ENCODE data around the gene PRRT2.
"Not testable (repeated sequence)": the region's sequence is repeated elsewhere in the genome, so short reads cannot be mapped to it uniquely, and the experiment has no call there.

The PRRT2 gene

DNA sequence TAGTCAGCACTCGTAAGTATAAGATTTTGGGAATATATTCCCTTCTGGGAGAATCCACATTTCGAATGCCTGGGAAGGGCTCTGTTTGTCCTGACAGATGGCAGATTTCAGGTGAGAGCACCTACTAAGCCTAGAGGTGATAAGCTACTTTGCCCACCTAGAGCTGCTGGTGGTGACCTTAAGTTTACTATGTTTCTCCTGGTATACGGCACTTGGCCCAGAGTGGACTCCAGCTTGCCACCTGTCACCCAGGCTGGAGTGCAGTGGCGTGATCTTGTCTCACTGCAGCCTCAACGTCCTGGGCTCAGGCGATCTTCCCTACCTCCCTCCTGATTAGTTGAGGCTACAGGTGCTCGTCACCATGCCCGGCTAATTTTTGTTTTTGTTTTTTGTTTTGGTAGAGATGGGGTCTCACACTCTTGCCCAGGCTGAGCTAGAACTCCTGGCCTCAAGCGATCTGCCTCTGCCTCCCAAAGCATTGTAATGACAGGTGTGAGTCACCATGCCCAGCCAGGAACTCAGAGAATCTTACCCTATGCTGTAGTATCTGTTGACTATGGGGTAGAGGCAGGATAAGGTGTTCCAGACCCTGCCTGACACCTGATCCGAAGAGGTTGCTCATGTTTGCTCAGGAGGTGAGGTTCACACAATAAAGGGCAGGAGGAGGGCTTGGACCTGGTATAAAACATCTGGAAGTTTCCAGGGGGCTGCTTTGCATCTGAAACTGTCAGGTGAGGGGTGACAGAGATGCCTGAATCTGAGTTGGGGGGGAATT, 34.2 kb upstream of the PRRT2 start, which contains the start of gene ZG16:
Gene ZG16 (plus strand): TSS at position 681 of the 775 bp plus-strand sequence. CDS start 1,011 bp downstream, outside the sequence.
- Histone ChIP-seq H3K27me3 (ENCODE audit: insufficient read depth, low read length) (no peaks in the 10 kb centered on the region), H3K4me3 (ENCODE audit: low read length) (no peak within 1 kb of the TSS), H3K27ac (ENCODE audit: low read depth, low read length) (no peak within 1 kb of the TSS), H3K36me3 (ENCODE audit: insufficient read depth, low read length) (no peaks in the 10 kb centered on the region), H3K4me1 (ENCODE audit: insufficient read depth, low read length) (no peaks in the 10 kb centered on the region), H3K9ac (ENCODE audit: low read depth, low read length) (no peak within 1 kb of the TSS), H3K9me3 (ENCODE audit: insufficient read depth, low read depth, low read length) (no peaks in the 10 kb centered on the region)
- 82% methylated on average over 10 of the region's 10 CpGs for WGBS

GRCh38 chr16:29779474-29779873, 32.5 kb upstream of the PRRT2 start:
- no peaks in the 10 kb centered on the region for H3K36me3 ChIP-seq (ENCODE audit: insufficient read depth, low read length)
- no peaks in the 10 kb centered on the region for H3K27me3 ChIP-seq (ENCODE audit: insufficient read depth, low read length)
- no peak overlapping the region for H3K27ac ChIP-seq (ENCODE audit: low read depth, low read length)
- H3K9ac ChIP-seq (ENCODE audit: low read depth, low read length), result no peak overlapping the region
- H3K4me3 ChIP-seq (ENCODE audit: low read length), result no peak overlapping the region
- 70% methylated on average over 10 of the region's 10 CpGs for WGBS
- H3K4me1 ChIP-seq (ENCODE audit: insufficient read depth, low read length), result no peaks in the 10 kb centered on the region
- H3K9me3 ChIP-seq (ENCODE audit: insufficient read depth, low read depth, low read length), result no peaks in the 10 kb centered on the region

- not testable (repeated sequence) for H3K27me3 ChIP-seq (ENCODE audit: insufficient read depth, low read length); H3K9ac ChIP-seq (ENCODE audit: low read depth, low read length); H3K9me3 ChIP-seq (ENCODE audit: insufficient read depth, low read depth, low read length); H3K4me1 ChIP-seq (ENCODE audit: insufficient read depth, low read length); H3K27ac ChIP-seq (ENCODE audit: low read depth, low read length); H3K36me3 ChIP-seq (ENCODE audit: insufficient read depth, low read length); H3K4me3 ChIP-seq (ENCODE audit: low read length)
- WGBS, result 88% methylated on average over 9 of the region's 13 CpGs
These were observed 28.7 kb upstream of the PRRT2 start for GRCh38 chr16:29783094-29783953.

GRCh38 chr16:29784157-29784556, 27.8 kb upstream of the PRRT2 start:
- no peaks in the 10 kb centered on the region for H3K9me3 ChIP-seq (ENCODE audit: insufficient read depth, low read depth, low read length)
- WGBS, result 92% methylated on average over 1 of the region's 2 CpGs
- H3K9ac ChIP-seq (ENCODE audit: low read depth, low read length), result no peak overlapping the region

DNA sequence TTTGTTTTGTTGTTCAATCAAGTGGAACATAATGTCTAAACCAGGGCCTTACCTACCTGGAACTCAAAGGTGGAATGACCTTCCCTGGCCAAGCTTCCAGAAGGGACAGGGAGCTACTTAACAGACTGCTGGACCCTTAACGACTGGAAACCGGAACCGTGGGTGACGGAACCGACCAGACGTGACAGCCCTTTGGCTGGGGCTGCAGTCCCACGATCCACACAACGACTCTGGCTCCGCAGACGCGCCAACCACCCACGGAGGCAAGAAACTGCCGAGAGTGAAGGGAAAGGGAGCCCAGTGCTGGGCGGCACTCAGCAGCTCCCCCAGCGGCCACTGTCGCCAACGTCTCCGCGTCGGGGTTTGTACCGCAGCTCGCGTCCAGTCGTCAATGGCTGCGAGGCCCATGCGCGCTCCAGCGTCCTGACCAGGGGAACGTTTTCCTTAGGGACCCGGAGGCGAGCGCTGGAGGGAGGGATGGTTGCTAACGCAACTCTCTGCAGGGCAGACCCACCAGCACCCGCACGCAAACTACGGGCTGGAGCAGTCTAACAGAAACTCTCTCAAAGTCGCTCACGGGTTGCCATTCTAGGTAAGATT, 27.0 kb upstream of the PRRT2 start:
- no peak overlapping the region for H3K27ac ChIP-seq (ENCODE audit: low read depth, low read length)
- no peaks in the 10 kb centered on the region for H3K36me3 ChIP-seq (ENCODE audit: insufficient read depth, low read length)
- peaks cover 6% of the 10 kb centered on the region for H3K27me3 ChIP-seq (ENCODE audit: insufficient read depth, low read length)
- H3K9ac ChIP-seq (ENCODE audit: low read depth, low read length), result peak overlapping the region; percentile 21; the same call in 1 of the 2 replicates
- no peaks in the 10 kb centered on the region for H3K9me3 ChIP-seq (ENCODE audit: insufficient read depth, low read depth, low read length)
- peaks cover 2% of the 10 kb centered on the region; the same call in 1 of the 2 replicates for H3K4me1 ChIP-seq (ENCODE audit: insufficient read depth, low read length)
- 5% methylated on average over 38 of the region's 38 CpGs for WGBS
- H3K4me3 ChIP-seq (ENCODE audit: low read length), result peak overlapping the region; percentile 41

More at GRCh38 chr16:29784157-29784556, 27.8 kb upstream of the PRRT2 start:
- H3K4me3 ChIP-seq (ENCODE audit: low read length), result no peak overlapping the region
- peaks cover 6% of the 10 kb centered on the region for H3K27me3 ChIP-seq (ENCODE audit: insufficient read depth, low read length)
- H3K27ac ChIP-seq (ENCODE audit: low read depth, low read length), result no peak overlapping the region
- no peaks in the 10 kb centered on the region for H3K36me3 ChIP-seq (ENCODE audit: insufficient read depth, low read length)
- H3K4me1 ChIP-seq (ENCODE audit: insufficient read depth, low read length), result no peaks in the 10 kb centered on the region

DNA sequence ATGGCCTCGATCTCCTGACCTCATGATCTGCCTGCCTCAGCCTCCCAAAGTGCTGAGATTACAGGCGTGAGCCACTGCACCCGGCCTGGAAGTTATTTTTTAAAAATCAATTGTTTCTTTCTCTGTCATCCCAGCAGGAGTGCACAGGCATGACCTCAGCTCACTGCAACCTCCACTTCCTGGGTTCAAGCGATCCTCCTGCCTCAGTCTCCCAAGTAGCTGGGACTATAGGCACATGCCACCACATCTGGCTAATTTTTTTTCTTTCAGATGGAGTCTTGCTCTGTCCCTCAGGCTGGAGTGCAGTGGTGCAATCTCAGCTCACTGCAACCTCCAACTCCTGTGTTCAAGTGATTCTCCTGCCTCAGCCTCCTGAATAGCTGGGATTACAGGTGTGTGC, 24.8 kb upstream of the PRRT2 start:
- H3K36me3 ChIP-seq (ENCODE audit: insufficient read depth, low read length); H3K9me3 ChIP-seq (ENCODE audit: insufficient read depth, low read depth, low read length); H3K4me1 ChIP-seq (ENCODE audit: insufficient read depth, low read length); H3K9ac ChIP-seq (ENCODE audit: low read depth, low read length); H3K4me3 ChIP-seq (ENCODE audit: low read length); H3K27me3 ChIP-seq (ENCODE audit: insufficient read depth, low read length); H3K27ac ChIP-seq (ENCODE audit: low read depth, low read length): not testable (repeated sequence)
- WGBS, result 91% methylated on average over 4 of the region's 4 CpGs

GRCh38 chr16:29789775-29790182, 22.2 kb upstream of the PRRT2 start:
- H3K9me3 ChIP-seq (ENCODE audit: insufficient read depth, low read depth, low read length), result no peaks in the 10 kb centered on the region

DNA sequence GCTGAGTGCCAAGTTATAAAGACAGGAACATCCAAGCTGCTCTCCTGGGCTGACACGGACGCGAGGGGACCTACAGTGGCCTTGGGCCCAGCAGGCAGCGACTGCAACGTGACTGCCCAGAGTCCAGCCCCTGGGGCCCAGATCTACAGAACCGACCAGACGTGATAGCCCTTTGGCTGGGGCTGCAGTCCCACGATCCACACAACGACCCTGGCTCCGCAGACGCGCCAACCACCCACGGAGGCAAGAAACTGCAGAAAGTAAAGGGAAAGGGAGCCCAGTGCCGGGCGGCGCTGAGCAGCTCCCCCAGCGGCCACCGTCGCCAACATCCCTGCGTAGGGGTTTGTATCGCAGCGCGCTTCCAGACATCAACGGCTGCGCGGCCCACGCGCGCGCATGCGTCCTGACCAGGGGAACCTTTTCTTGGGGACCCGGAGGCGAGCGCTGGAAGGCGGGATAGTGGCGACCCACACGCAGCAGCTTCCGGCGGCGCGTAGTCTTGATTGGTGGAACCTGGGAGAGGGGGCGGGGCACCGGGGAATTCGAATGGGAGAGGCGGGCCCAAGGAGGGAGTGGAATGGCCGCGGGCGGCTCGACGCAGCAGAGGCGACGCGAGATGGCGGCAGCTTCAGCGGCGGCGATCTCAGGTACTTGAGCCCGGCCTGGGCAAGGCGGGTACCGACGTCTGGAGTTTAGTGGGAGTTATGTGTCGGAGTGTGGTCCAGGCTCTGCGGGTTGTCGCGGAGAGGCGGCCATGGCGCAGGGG, 21.6 kb upstream of the PRRT2 start, which contains the start of gene KIF22:
Gene KIF22 (plus strand): TSS at position 569 of the 766 bp plus-strand sequence. CDS start 9 bp downstream, at position 578.
- peak within 1 kb of the TSS; percentile 93 for H3K9ac ChIP-seq (ENCODE audit: low read depth, low read length)
- peaks cover 14% of the 10 kb centered on the region; the same call in 1 of the 2 replicates for H3K4me1 ChIP-seq (ENCODE audit: insufficient read depth, low read length)
- 2% methylated on average over 67 of the region's 67 CpGs for WGBS
- H3K9me3 ChIP-seq (ENCODE audit: insufficient read depth, low read depth, low read length), result no peaks in the 10 kb centered on the region
- peak within 1 kb of the TSS; percentile 75 for H3K27ac ChIP-seq (ENCODE audit: low read depth, low read length)
- H3K27me3 ChIP-seq (ENCODE audit: insufficient read depth, low read length), result peaks cover 3% of the 10 kb centered on the region; the same call in 1 of the 2 replicates
- peaks cover 18% of the 10 kb centered on the region for H3K36me3 ChIP-seq (ENCODE audit: insufficient read depth, low read length)
- peak within 1 kb of the TSS; percentile 90 for H3K4me3 ChIP-seq (ENCODE audit: low read length)

More at GRCh38 chr16:29789775-29790182, 22.2 kb upstream of the PRRT2 start:
- Histone ChIP-seq H3K36me3 (ENCODE audit: insufficient read depth, low read length) (peaks cover 12% of the 10 kb centered on the region; the same call in 1 of the 2 replicates), H3K27me3 (ENCODE audit: insufficient read depth, low read length) (peaks cover 5% of the 10 kb centered on the region), H3K9ac (ENCODE audit: low read depth, low read length) (peak overlapping the region; percentile 79), H3K4me3 (ENCODE audit: low read length) (peak overlapping the region; percentile 90), H3K4me1 (ENCODE audit: insufficient read depth, low read length) (peaks cover 14% of the 10 kb centered on the region; the same call in 1 of the 2 replicates), H3K27ac (ENCODE audit: low read depth, low read length) (peak overlapping the region; percentile 66)
- WGBS, result 82% methylated on average over 20 of the region's 20 CpGs

DNA sequence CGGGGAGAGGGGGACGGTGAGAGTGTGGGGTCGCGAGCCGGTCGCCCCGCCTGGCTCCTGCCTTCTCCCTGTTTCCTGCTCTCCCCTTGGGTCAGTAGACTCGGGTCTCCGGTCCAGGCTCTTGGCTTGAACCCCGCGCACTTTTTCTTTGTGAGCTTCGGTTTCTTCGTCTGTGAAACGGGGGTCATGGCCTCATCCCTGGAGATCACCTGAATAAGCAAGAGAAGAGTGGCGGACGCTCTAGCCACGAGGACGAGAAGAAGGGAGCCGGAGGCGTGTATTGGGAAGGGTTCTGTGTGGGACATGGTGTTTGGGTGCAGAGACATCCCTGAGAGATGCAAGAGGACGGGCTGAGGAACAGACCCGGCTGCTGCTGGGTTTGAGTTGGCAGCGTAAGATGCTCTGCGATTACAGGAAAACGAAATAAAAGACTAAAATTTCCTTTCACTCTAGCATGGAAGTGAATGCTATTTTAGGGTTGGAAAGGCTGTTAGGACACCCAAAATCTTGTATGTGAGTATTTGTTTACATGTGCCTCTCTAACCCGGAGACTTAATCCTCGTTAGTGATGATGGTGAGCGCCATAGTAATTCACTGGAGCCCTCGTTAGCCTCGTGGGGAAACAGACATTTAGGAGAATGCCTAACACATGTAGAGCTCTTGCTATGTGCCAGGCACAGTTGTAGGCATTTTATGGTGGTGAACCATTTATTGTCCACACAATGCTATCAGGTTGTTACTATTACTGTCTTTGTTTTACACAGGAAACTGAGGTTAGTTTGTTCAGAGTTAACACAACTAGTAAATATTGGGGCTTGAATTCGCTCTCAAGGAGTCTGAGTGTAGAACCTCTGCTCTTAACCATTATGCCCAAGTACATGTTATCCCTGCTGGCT, 20.8 kb upstream of the PRRT2 start:
- H3K36me3 ChIP-seq (ENCODE audit: insufficient read depth, low read length), result peaks cover 21% of the 10 kb centered on the region

More for the DNA sequence above, 20.8 kb upstream of the PRRT2 start:
- H3K9me3 ChIP-seq (ENCODE audit: insufficient read depth, low read depth, low read length), result no peaks in the 10 kb centered on the region
- WGBS, result 3% methylated on average over 28 of the region's 31 CpGs
- peaks cover 14% of the 10 kb centered on the region; the same call in 1 of the 2 replicates for H3K4me1 ChIP-seq (ENCODE audit: insufficient read depth, low read length)
- H3K27ac ChIP-seq (ENCODE audit: low read depth, low read length), result peak overlapping the region; percentile 75
- H3K27me3 ChIP-seq (ENCODE audit: insufficient read depth, low read length), result no peaks in the 10 kb centered on the region
- H3K9ac ChIP-seq (ENCODE audit: low read depth, low read length), result peak overlapping the region; percentile 93
- peak overlapping the region; percentile 90 for H3K4me3 ChIP-seq (ENCODE audit: low read length)
